Thyroid gland (tissue), 4 donors: ENCODE measurements around the gene CHMP2A.

Source experiments
- POLR2A ChIP-seq, 2 donors: fragments of 450-650 bp; IDR thresholded peaks; one replicate each; pipeline ENCODE4 v1.6.1; 2017; ENCODE audit warnings: antibody characterized with exemption in 2 of 2, mild to moderate bottlenecking in 2 of 2, moderate library complexity in 1 of 2
- TF ChIP-seq, protein P1 (sequence below), 6 experiments: fragments of 200-600 bp in 3 of 6; fragments of 450-650 bp in 3 of 6; sonication (generic) in 3 of 6; IDR thresholded peaks; one replicate each; pipeline ENCODE4 v1.5.1; 2016 to 2019; ENCODE audit warnings: antibody characterized with exemption in 6 of 6, mild to moderate bottlenecking in 2 of 6, inconsistent platforms in 1 of 6, moderate library complexity in 1 of 6

- TF ChIP-seq, protein P1, sequence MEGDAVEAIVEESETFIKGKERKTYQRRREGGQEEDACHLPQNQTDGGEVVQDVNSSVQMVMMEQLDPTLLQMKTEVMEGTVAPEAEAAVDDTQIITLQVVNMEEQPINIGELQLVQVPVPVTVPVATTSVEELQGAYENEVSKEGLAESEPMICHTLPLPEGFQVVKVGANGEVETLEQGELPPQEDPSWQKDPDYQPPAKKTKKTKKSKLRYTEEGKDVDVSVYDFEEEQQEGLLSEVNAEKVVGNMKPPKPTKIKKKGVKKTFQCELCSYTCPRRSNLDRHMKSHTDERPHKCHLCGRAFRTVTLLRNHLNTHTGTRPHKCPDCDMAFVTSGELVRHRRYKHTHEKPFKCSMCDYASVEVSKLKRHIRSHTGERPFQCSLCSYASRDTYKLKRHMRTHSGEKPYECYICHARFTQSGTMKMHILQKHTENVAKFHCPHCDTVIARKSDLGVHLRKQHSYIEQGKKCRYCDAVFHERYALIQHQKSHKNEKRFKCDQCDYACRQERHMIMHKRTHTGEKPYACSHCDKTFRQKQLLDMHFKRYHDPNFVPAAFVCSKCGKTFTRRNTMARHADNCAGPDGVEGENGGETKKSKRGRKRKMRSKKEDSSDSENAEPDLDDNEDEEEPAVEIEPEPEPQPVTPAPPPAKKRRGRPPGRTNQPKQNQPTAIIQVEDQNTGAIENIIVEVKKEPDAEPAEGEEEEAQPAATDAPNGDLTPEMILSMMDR (IDR thresholded peaks at IDR 0.05): no peak
- TF ChIP-seq POLR2A (IDR thresholded peaks at IDR 0.05): no peak
Measured at GRCh38 chr19:58516964-58517833, 37.7 kb downstream of the CHMP2A start.
